Lower leg skin (tissue), 4 donors: Measurements from ENCODE around the gene ELAVL1. TPM values are rescaled to one million over a fixed set of nuclear protein-coding genes. Genes with fewer than 3 reads are reported as not detected.

Experiments
- DNase-seq, 2 donors: peaks; one replicate each; pipeline ENCODE4 v3.0.0-alpha.2; 2019; ENCODE audit warnings: low spot score in 2 of 2
- H3K4me3 ChIP-seq: fragments of 200-600 bp; sonication (generic); 2 replicates; pipeline ENCODE4 v1.5.1; 2017; ENCODE audit warnings: mild to moderate bottlenecking, low read depth; ENCODE audit not compliant: poor library complexity, severe bottlenecking
- POLR2A ChIP-seq, 2 donors: fragments of 450-650 bp; IDR thresholded peaks; one replicate each; pipeline ENCODE4 v1.6.1; 2016 to 2017; ENCODE audit warnings: antibody characterized with exemption in 2 of 2, mild to moderate bottlenecking in 1 of 2, moderate library complexity in 1 of 2
- WGBS, 2 donors: methylation state at CpG; one replicate each; pipeline ENCODE4 v1.1.5; 2018; 5-methylcytosine and 5-hydroxymethylcytosine counted together
- intact Hi-C: fragments of 100-400 bp; cut with DNase I; formaldehyde crosslinking; loops from one replicate; pipeline ENCODE4 v1.15.0; 2023; ENCODE audit warnings: low total_unique reads
- total RNA-seq, 4 donors: library from RNA; depleted of rRNA; stranded (reverse); fragments of >200 nt; gene quantifications; one replicate each; pipeline ENCODE4 v1.1.0, GENCODE V29; 2016
- TF ChIP-seq, protein P1 (sequence below), 3 donors: fragments of 450-650 bp; IDR thresholded peaks; one replicate each; pipeline ENCODE4 v1.5.1; 2016; ENCODE audit warnings: antibody characterized with exemption in 3 of 3, mild to moderate bottlenecking in 3 of 3, moderate library complexity in 2 of 3

The ELAVL1 gene
- total RNA-seq, 4 donors from 2014 or later = 24.8 to 49.2 (median 30.9) TPM

DNA sequence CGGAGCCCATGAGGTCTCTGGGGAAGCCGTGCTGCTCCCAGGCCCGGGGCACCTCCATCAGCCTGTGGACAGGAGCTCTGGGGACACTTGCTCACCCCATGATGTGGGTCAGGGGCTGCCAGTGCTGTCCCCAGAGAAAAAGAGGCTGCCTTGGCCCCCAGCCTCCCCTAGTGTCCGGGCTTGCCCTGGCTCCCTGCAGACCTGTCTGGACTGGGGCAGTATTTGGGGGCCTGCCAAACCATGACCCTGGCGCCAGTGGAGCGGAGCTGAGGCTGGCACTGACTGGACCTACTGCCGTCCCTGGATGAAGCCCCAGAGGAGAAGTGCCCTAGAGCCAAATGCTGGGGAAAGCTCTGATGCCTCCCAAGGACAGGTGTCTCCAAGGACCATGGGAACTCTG is 30.4 kb downstream of the ELAVL1 start:
- WGBS, 2 donors = 71 to 76% methylated on average over 7 of the region's 7 CpGs
- DNase-seq = no peak
- H3K4me3 ChIP-seq = no peak overlapping the region
- no peak for TF ChIP-seq POLR2A (IDR thresholded peaks at IDR 0.05)
- TF ChIP-seq, protein P1, sequence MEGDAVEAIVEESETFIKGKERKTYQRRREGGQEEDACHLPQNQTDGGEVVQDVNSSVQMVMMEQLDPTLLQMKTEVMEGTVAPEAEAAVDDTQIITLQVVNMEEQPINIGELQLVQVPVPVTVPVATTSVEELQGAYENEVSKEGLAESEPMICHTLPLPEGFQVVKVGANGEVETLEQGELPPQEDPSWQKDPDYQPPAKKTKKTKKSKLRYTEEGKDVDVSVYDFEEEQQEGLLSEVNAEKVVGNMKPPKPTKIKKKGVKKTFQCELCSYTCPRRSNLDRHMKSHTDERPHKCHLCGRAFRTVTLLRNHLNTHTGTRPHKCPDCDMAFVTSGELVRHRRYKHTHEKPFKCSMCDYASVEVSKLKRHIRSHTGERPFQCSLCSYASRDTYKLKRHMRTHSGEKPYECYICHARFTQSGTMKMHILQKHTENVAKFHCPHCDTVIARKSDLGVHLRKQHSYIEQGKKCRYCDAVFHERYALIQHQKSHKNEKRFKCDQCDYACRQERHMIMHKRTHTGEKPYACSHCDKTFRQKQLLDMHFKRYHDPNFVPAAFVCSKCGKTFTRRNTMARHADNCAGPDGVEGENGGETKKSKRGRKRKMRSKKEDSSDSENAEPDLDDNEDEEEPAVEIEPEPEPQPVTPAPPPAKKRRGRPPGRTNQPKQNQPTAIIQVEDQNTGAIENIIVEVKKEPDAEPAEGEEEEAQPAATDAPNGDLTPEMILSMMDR (IDR thresholded peaks at IDR 0.05) = no peak
- intact Hi-C loops = loop anchor here (10.0 kb wide), 1 partner anchor 280 kb away; no protein-coding TSS in a partner anchor

- intact Hi-C loops = loop anchor here (10.0 kb wide), 1 partner anchor 281 kb away; no protein-coding TSS in a partner anchor
- H3K4me3 ChIP-seq = no peak overlapping the region
- DNase-seq = no peak
- WGBS, 2 donors = 77 to 83% methylated on average over 12 of the region's 12 CpGs
- TF ChIP-seq, protein P1 (IDR thresholded peaks at IDR 0.05) = no peak
- TF ChIP-seq POLR2A (IDR thresholded peaks at IDR 0.05) = no peak
Observed at GRCh38 chr19:7973883-7974282, 31.6 kb downstream of the ELAVL1 start.

DNA sequence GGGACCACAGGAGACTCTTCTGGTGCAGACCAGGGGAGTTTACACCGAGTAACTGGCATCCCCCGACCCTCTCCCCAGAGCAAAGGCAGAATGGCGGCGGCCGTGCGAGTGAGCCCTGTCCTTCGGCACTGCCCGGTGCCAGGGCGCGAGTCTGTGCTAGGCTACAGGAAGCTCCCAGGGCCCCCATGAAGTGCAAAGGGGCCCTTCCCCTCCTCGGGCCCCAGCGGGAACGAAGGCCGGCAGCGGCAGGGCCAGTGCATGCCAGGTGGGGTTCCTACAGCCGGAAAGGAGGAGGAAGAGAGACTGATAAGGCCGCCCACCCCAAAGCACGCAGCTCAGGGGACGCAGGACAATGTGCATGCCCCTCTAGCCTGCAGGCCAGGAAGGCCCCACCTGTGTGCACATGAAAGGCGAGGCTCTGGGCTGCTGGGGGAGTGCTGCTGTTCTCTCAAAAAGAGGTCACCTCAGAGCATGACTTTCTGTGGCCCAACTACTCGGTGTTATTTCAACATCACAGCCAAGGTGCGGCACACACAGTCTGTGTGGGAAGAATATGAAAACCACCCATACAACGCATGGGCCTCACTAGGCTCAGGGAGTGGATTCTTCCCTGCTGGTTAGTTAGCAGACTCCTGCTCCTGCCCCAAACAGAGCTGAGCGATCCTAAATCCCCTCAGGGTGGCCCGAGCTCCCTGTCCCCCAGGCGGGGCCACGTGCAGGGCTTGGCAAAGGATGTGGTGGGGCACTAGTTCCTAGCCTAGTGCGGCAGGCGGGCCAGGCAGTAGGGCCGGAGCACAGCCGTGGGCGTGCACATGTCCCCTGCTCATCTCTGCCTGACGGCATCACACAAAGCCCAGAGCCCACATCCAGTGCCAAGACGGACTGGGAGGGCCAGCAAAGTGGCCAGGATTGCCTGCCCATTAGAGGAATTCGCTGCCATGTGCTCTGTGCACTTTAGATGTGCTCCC is 33.6 kb downstream of the ELAVL1 start:
- intact Hi-C loops = loop anchor here (10.0 kb wide), 1 partner anchor 283 kb away; no protein-coding TSS in a partner anchor
- 85 to 86% methylated on average over 34 to 35 of the region's 35 CpGs for WGBS, 2 donors
- no peak for DNase-seq
- no peak overlapping the region for H3K4me3 ChIP-seq
- no peak for TF ChIP-seq POLR2A (IDR thresholded peaks at IDR 0.05)
- TF ChIP-seq, protein P1 (IDR thresholded peaks at IDR 0.05) = no peak

DNA sequence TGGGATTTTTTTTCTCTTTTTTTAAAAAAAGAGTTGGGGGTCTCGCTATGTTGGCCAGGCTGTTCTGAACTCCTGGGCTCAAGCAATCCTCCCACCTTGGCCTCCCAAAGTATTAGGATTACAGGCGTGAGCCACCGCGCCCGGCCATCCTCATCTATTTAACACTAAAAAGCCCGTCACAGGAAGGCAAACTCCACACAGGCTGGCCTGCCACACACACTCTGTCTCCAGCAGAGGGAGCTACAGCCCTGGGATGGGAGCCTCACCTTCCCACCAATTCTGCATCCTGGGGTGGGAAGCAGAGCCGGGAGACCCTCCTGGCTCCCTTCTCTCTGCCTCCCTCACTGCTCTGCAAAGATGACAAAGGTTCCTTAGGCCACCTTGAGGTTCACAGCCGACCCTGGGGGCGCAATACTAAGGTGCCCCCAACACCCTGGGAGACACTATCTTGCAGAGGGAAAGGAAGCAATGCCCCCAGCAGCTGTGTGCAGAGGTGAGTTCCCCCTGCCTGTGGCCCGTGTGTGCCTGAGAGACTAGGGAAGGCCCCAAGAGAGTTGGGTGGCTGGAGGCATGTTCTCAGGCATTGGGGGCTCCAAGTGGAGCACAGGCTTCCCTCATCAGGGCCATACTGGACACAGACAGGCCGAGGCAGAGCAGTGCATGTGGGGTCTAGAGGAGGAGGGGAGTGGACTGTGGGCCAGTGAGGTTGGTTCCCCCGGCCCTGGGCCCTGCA is 34.6 kb downstream of the ELAVL1 start:
- WGBS, 2 donors = 73 to 76% methylated on average over 11 to 12 of the region's 12 CpGs
- no peak overlapping the region for H3K4me3 ChIP-seq
- TF ChIP-seq, protein P1 (IDR thresholded peaks at IDR 0.05) = peak in 1 of 3 donors; percentile 29
- TF ChIP-seq POLR2A (IDR thresholded peaks at IDR 0.05) = no peak
- intact Hi-C loops = loop anchor here (10.0 kb wide), 1 partner anchor 284 kb away; no protein-coding TSS in a partner anchor
- no peak for DNase-seq

DNA sequence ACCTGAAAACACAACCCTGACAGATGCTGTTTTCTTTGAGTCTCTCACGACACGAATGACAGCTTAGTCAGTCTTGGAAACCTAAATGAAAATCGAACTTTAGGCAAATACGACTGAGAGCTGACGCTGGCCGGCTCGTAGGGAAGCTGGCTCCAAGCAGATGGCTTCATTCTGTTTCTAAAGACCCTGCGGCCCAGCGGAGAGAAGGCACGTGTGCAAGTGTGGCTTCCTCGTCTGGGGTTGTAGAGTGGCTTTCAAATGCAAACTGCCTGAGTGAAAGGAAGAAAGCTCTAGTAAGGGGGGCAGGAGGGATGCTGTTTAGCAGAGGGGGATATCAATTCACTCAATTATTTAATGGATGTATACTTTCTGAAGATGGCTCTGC is 35.9 kb downstream of the ELAVL1 start:
- intact Hi-C loops = no loop called here
- H3K4me3 ChIP-seq = no peak overlapping the region
- no peak for DNase-seq
- TF ChIP-seq POLR2A (IDR thresholded peaks at IDR 0.05) = no peak
- TF ChIP-seq, protein P1 (IDR thresholded peaks at IDR 0.05) = no peak
- 89 to 94% methylated on average over 11 of the region's 11 CpGs for WGBS, 2 donors
